Mucosa of descending colon (tissue), 3 donors: ENCODE data around the gene RALGPS1. TPM values are rescaled to one million over a fixed set of nuclear protein-coding genes. Genes with fewer than 3 reads are reported as not detected.

Experiments used
- ATAC-seq: fragments of 200-7000 bp; cut with Tn5 transposase; one replicate; pipeline ENCODE4 v1.9.1; 2020; ENCODE audit warnings: mild to moderate bottlenecking, moderate library complexity
- DNase-seq, 3 donors: peaks; one replicate each; pipeline ENCODE4 v3.0.0-alpha.2; 2020
- H3K36me3 ChIP-seq: fragments of 200-600 bp; one replicate; pipeline ENCODE4 v1.8.0; 2021; ENCODE audit warnings: low read depth, mild to moderate bottlenecking
- H3K4me1 ChIP-seq: fragments of 200-600 bp; one replicate; pipeline ENCODE4 v1.8.0; 2021; ENCODE audit warnings: low read depth, mild to moderate bottlenecking
- H3K4me3 ChIP-seq: fragments of 200-600 bp; one replicate; pipeline ENCODE4 v1.8.0; 2021; ENCODE audit warnings: mild to moderate bottlenecking
- H3K9me3 ChIP-seq: fragments of 200-600 bp; one replicate; pipeline ENCODE4 v1.8.0; 2021; ENCODE audit warnings: mild to moderate bottlenecking
- CTCF ChIP-seq: fragments of 200-600 bp; IDR thresholded peaks from one replicate; pipeline ENCODE4 v1.8.0; 2022; ENCODE audit warnings: antibody characterized with exemption, mild to moderate bottlenecking
- intact Hi-C, 2 donors: fragments of 100-400 bp; cut with DNase I in 1 of 2; cut with micrococcal nuclease in 1 of 2; formaldehyde crosslinking; loops; one replicate each; pipeline versions ENCODE4 v1.11.0 to v1.11.1; 2022; cut with DNase I, micrococcal nuclease
- total RNA-seq, 3 donors: library from RNA; stranded (reverse); fragmentation: NEBNext Ultra II Directional in 2 of 3; extraction: Animal tissue kit (Norgen Biotek cat#: 25700) in 2 of 3; gene quantifications; one replicate each; pipeline versions ENCODE4 v1.2.1 to v1.2.4, GENCODE V29; 2021 to 2023
- donor health status: DM: no; HTN: no; CAD: no; lungs with moderate emphysema.
- donor health status: DM: no; HTN: no; CAD: no.
- donor health status: DM: no; HTN: yes; CAD: no.

Gene RALGPS1
- total RNA-seq, 3 donors from 2014 or later = 31.3 to 55.4 (median 32.1) TPM

DNA sequence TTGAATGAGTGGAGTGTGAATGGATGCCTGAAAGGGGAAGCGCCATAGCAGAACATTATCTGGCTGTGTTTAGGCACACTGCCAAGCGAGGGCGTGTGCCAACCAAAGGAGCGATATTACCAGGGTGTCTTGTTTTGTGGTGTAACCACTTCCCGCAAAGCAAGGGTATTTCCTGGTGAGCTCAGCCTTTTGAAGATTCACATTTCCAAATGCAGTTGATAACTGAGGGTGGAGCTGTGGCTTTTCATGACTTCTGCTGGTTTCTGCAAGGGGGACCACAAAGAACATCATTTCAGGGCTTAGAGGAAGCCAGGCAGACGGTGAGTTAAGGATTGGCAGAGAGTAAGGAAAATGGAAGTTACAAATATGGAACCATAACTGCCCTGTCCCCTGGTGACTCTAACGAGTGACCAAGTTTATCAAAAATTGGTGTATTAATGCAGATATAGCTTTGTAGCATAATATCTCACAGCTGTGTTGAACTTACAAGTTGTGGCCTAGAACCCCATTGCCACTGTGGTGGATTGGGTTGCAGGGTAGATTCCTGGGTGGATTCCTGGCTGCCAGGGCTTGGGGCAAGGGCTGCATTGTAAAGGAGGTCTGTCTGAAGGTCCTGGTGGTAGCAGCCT is 71.4 kb downstream of the RALGPS1 start:
- H3K36me3 ChIP-seq = no peaks in the 10 kb centered on the region
- H3K4me1 ChIP-seq = peaks cover 32% of the 10 kb centered on the region
- DNase-seq = peak; percentile 86 to 90 (median 87)
- intact Hi-C loops = no loop called here
- no peak for TF ChIP-seq CTCF
- no peaks in the 10 kb centered on the region for H3K9me3 ChIP-seq
- H3K4me3 ChIP-seq = no peak overlapping the region
- peak; percentile 91 for ATAC-seq

- Histone ChIP-seq H3K36me3 (no peaks in the 10 kb centered on the region), H3K9me3 (no peaks in the 10 kb centered on the region), H3K4me1 (peaks cover 32% of the 10 kb centered on the region), H3K4me3 (no peak overlapping the region)
- intact Hi-C loops = no loop called here
- ATAC-seq (peak; percentile 81), DNase-seq (peak in 1 of 3 donors; percentile 24)
- no peak for TF ChIP-seq CTCF
Observed at GRCh38 chr9:126986506-126986951, 71.9 kb downstream of the RALGPS1 start.

- Histone ChIP-seq H3K4me1 (peaks cover 32% of the 10 kb centered on the region), H3K9me3 (peaks cover 4% of the 10 kb centered on the region), H3K4me3 (no peak overlapping the region), H3K36me3 (no peaks in the 10 kb centered on the region)
- DNase-seq (no peak), ATAC-seq (no peak)
- intact Hi-C loops = no loop called here
- TF ChIP-seq CTCF = no peak
Observed at GRCh38 chr9:126988857-126989256, 74.3 kb downstream of the RALGPS1 start.

DNA sequence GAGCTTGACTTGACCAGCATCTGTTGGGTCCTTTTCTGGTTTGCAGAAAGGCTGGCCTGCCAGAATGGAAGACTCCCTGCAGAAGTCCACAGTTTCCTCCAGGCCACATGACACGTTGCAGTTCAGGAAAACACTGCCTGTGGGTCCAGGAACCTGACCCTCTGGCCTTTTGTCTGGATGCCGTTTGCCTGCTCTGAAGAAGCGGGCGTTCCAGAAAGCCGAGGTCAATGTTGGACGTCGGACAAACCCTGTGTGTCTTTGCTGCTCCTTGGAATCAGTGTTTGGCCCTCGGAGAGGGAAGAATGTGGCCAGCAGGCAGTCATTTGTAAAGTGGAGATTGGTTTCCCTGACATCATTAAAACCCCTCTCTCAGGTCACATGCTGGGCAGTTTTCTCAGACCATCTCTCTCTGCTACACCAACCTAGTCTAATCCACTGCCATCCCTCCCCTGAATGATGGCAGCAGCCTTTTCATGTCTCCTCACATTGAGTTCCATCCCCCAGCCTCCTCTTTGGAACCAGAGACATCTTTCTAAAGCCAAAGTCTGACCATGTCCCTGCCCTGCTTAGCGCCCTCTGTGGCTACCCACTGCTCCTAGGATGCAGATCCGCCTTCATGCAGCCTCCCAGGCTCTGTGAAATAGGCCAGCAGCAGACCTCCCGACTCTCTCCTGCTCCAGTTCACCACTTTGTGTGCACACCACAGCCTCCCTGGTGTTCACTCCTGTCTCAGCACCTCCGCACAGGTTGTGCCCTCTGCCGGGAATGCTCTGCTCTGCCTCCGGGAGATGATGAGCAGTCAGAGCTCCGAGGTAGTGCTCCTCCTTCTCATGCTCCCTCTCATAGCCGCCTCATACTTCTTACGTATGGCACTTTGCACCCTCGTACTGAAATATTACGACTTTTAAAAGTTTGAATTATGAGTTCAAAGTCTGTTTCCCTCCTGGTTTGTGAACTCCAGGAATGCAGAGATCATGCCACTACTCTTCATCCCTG is 75.6 kb downstream of the RALGPS1 start:
- TF ChIP-seq CTCF = no peak

GRCh38 chr9:126991183-126991582 is 76.6 kb downstream of the RALGPS1 start:
- no peak overlapping the region for H3K4me3 ChIP-seq
- peaks cover 16% of the 10 kb centered on the region for H3K4me1 ChIP-seq
- no peak for TF ChIP-seq CTCF
- DNase-seq = no peak
- no peaks in the 10 kb centered on the region for H3K36me3 ChIP-seq
- H3K9me3 ChIP-seq = peaks cover 4% of the 10 kb centered on the region
- no peak for ATAC-seq
- intact Hi-C loops = no loop called here

More for the DNA sequence above, 75.6 kb downstream of the RALGPS1 start:
- peaks cover 4% of the 10 kb centered on the region for H3K9me3 ChIP-seq
- H3K4me3 ChIP-seq = no peak overlapping the region
- H3K36me3 ChIP-seq = no peaks in the 10 kb centered on the region
- ATAC-seq (peak; percentile 27), DNase-seq (peak; percentile 43 to 56 (median 51))
- intact Hi-C loops = no loop called here
- peaks cover 27% of the 10 kb centered on the region for H3K4me1 ChIP-seq
